Measurements from ENCODE around the gene UBE2E1.

The UBE2E1 gene

GRCh38 chr3:23796518-23796917 is 9.2 kb upstream of the UBE2E1 start:
- DNase-seq: no peak

- DNase-seq: no peak
Observed at GRCh38 chr3:23797491-23797890, 8.3 kb upstream of the UBE2E1 start.

GRCh38 chr3:23798456-23798855 is 7.3 kb upstream of the UBE2E1 start:
- DNase-seq: no peak

- no peak for DNase-seq
Observed at GRCh38 chr3:23798876-23799275, 6.9 kb upstream of the UBE2E1 start.

- no peak for DNase-seq
Observed at GRCh38 chr3:23800731-23801130, 5.0 kb upstream of the UBE2E1 start.

DNA sequence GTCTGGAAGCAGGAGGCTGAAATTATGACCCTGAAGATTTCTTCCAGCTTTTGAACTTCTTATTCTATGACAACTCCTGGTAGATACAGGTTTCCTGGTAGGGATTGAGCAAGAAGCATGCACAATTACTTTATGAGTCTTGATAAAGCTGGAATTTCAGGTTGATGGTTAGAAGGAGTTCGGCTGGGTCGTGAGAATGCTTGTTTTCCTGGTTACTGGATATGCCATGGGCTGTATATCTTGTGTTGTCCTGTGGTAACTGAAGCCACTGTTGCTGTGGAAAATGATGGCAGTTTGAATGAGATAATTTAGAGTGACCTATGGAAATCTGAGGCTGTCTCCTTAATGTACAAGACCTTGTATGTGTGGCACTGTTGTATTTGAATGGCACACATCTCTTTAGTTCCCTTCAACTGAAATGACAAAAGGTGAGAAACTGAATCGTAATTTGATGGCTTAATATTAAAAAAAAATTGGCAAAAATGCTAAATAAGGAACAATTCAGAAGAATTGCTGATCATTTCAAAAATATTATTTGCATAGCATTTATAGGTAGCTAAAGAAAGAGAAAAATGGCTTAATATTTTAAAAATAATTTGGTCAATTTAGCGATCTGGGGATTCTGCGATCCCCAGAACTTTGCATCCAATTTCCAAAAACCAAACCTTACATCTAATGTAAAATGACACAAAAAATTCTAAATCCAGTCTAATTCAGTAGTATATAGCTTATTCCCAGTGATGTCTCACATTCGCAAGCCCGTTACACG is 1.1 kb upstream of the UBE2E1 start:
- DNase-seq: no peak

DNA sequence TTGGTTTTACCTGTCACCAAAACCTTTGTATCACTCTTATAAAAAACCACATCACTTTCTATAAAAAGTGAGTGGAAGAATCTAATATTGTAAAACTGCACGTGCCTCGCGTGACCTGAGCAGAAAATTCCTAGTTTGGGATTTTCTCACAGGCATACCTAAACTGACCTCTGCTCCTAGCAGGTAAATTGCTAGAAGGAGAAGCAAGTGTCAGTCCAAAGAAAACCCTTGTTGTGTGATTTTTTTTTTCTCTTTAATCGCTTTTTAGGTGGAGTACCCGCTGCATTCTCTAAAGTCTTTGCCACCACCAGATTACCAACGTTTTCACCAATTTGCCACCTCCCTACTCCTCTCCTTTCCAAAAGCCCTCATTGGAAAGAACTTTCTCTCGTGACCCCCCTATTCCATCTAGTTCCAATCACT is 534 bp upstream of the UBE2E1 start:
- DNase-seq: no peak

- peak; percentile 21 to 27 for DNase-seq
Observed at GRCh38 chr3:23806534-23807423, 1.0 kb downstream of the UBE2E1 start.

DNA sequence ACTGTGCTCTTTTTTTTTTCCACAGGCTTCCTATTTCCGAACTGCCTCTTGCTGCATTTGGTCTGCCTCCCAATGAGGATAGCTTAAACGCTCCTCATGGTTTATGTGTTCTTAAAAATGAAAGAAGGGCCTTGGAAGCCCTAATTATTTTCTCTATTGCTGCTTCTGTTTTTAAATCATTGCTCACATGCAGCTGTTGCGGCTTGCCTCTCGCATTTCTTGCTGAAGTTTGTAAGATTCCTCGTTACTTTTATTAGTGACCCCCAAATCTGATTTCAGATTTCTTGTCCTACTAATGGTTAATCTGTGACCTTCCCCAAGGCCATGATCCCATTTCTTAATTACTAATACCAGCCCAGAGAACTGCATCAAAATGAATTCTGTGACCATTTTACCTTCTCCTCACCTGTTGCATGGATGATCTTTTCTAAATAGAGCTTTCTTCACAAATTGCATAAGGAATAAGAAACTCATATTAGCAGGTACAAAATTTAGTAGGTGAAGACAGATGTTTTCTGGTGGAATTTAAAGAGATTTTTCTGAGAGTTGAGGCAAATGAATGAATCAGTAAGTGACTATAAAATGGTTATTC is 1.8 kb downstream of the UBE2E1 start:
- no peak for DNase-seq

- no peak for DNase-seq
Observed at GRCh38 chr3:23808525-23808924, 2.8 kb downstream of the UBE2E1 start.

DNA sequence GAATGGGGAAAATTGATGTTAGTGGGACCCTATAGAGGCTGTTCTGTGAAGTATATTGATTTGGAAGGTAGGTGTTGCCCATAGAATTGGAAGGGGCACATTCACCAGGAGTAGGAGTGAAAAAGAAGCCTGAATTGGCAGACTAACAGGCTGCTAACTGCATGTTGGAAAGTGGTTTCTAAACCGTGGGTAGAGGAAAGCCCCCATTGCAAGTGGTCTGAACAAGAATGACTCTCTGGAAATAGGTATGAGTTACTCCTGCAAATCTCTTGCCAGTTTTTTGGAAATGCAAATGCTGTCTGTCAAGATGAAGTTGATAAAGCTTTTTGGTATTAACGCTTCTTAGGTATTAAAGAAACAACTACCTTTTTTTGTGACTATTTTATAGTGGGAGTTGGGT is 3.5 kb downstream of the UBE2E1 start:
- peak in 1 of 2 donors; percentile 24 for DNase-seq

DNA sequence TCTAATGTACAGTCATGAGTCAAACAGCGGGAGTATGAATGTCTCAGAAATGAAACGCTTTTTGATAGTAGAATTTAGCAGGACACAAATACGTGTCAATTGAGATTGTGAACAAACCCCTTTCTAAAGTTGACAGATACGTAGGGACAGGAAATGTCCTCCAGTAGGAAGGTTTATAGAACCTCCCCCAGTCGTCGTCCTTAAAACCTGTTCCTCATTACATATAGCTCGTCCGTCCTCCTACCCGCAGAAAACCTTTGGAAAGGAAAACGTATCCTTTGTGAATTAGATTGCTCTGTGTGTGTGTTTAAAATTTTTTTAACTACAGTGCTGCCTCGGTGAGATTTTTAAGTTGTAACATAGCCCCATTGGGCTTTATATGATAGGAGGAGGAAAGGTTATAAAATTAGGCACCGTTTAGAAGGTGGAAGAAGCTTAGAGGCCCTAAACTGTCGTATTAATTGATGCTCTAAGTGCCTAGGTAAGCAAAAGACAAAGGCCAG is 4.1 kb downstream of the UBE2E1 start:
- no peak for DNase-seq

DNA sequence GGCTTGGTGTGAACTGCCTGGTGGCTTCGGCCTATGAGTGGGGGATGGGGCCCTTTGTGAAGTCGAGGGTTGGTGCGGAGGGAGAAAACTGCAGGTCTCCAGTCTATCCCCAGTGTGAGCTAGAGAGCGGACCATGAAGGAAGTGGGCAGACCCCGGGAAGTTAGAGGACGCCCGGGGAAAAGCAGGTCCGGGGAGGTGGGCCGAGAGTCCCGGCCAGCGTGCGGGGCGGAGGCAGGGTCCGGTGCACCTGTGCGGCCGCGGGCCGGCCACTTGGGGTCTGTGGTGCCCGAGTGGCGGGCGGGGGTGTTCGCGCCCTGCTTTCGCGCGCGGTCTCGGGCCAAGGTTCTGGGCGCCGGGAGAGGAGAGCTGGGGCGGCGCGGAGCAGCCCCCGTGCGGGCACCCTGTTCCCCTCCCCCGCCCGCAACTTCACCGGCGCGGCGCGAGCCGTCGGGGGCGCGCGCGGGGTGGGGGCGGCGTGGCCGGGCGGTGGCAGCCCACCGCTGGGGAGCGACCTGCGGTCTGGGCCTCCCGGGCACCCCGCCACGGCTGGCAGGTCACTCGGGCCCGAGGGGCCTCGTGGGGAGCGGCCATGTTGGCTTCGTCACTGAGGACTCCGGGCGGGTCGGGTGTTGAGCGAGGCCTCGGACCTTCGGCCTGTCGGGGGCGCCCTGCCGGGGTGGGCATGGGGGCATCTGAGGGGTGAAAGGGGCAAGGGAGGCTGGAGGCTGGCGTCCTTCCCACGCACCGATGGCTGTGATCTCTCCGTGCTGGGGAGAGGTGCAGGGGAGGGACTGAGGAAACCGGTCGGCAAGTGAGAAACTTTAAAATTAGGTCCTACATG is 4.8 kb downstream of the UBE2E1 start:
- DNase-seq: peak; percentile 53 to 55

GRCh38 chr3:23811185-23811527 is 5.4 kb downstream of the UBE2E1 start:
- DNase-seq: no peak

GRCh38 chr3:23811919-23812318 is 6.2 kb downstream of the UBE2E1 start:
- no peak for DNase-seq

DNA sequence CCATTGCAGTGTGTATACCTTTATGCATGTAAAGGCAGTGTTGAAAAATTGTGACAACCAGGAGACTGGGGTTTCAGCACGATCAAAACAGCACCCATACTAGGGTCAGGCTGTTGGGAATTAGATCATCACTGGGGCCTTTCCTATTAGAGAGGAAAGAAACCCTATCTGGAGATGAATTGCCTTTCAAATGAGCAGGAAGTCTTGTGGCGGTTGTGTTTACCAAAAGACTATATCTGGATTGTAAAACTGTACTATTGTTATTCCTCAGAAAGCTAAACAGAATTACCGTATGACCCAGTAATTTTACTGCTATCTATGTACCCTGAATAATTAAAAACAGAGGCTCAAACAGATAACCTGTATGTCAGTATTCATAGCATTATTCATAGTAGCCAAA is 10.1 kb downstream of the UBE2E1 start:
- no peak for DNase-seq

DNA sequence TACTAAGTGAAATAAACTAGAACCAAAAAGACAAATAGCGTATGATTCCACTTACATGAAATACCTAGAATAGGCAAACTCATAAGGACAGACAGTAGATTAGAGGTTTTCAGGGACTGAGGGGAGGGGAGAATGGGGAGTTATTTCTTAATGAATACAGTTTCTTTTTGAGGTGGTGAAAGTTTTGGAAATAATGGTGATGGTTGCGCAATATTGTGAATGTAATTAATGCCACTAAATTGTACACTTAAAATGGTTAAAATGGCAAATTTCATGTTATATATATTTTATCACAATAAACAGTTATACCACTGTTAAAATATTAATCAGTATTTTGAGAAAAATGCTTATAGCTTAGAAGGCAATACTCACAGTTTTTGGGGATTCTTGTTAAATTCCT is 11.0 kb downstream of the UBE2E1 start:
- no peak for DNase-seq

DNA sequence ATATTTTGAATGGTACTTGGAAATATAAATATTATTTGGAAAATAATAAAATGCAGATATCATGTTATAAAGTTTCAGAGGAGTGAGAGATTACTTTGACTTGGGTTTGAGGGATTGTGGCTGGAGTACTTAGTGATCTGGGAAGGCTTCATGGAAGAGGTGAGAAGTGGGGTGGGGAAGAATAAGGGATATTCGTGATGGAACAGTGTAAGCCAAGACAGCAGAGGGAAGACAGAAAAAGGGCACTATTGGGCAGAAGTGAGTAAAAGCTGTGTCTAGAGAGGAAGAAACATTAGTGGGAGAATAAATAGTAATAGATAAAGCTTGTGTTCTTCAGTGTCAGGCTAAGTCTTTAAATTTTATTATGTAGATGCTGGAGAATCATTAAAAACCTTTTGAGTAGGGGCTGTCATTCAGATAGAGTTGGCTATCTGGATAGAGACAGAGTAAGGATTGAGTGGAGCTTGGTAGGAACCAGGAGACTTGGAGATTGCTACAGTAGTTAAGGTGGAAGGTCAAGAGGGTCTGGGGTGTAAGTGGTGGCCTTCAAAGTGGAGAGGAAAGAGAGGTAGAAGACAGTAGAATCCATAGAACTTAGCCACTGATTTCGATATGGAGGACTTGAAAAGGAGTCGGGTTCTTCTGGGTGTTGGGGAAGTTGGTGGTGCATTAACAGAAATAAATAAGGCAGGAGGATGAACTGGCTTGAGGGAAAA is 11.9 kb downstream of the UBE2E1 start:
- DNase-seq: no peak

DNA sequence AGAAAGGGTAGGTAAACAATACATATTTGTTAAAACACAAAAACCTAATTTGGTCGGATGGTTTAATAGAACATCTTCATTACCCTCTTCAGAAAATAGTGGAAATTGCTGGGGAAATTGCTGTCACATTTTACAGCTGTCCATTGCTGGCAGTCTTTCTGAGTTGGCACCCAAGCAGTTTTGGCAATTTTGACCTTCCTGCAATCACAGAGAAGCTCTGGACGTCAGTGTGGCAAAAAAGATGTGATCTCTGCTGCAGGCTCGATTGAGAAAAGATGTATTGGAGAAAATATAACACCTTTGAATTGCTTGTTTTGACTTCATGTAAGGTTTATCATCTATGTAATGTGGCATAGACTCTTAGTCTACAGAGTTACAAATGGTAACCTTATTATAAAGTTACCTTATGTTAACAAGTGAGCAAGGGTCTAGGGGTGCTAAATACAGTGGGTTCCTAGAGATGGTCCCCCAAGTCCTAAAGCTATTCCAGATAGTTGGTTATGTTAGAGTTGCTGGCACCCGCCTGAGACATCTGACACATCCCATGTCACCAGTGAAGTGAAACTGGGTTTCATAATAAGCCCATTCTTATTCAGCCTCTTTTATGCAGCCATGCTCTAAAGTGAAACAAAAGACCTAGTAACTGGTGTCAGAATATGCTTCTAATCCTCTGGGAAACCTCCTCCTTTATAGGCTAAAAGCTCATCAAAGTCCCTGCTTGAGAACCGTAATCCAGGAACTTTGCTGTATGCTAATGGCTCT is 14.0 kb downstream of the UBE2E1 start:
- no peak for DNase-seq

DNA sequence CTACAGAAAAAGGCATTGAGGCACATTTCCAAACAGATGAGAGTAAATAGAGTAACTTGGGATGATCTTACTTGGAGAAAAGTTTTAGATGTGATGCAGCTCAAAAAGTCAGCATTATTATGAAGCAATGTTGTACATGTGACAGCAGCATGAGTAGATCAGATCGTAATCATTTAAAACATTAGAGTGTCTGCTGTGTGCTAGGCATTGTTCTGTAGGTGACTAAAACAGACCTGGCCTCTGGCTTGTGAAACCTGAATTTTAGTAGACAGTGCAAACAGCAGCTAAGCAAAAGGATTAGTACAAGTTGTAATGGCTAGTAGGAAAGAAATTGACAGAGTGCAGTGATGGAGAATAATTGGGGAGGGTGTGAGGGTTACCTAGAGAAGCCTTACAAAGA is 15.1 kb downstream of the UBE2E1 start:
- DNase-seq: no peak

GRCh38 chr3:23821858-23822257 is 16.1 kb downstream of the UBE2E1 start:
- no peak for DNase-seq

All from stimulated activated CD4-positive, alpha-beta T cell treated with anti-CD3 and anti-CD28 coated beads, Interleukin-2, amount 100 ng/mL, for 24 hours (primary cell).